ENCODE results near the gene NKG7. TPM values are rescaled to one million over a fixed set of nuclear protein-coding genes. Genes with fewer than 3 reads are reported as not detected.

The NKG7 gene
- total RNA-seq, 2 experiments from 2014 or later: 140 to 149 TPM

DNA sequence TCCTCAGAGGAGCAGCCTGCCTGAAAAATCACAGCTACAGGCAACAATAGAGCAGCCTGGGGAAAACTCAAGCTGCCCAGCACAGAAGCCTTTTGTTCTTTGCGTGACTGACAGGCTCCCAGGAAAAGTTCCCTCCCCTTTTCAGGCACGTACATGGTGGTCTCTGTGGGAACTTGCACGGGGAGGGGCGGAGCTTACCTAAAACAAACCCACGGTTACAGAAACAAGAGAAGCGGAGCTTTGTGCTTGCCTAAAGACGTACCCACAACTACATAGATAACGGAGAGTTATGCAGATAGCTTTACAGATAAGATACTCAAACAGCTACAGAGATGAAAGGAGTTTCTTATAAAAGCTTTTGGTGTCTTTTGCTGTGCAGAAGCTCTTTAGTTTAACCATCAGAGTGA, 17.7 kb downstream of the NKG7 start:
- Mint-ChIP-seq H3K36me3 (peaks cover 38% of the 10 kb centered on the region), H3K4me1 (ENCODE audit: low read depth) (peaks cover 32% of the 10 kb centered on the region), H3K27me3 (no peaks in the 10 kb centered on the region), H3K27ac (peak overlapping the region; percentile 88), H3K4me3 (no peak overlapping the region), H3K9me3 (no peaks in the 10 kb centered on the region)
- ChIA-PET POLR2A (interaction anchor here (0.8 to 1.2 kb wide), 2 partner anchors 11 to 14 kb away, joined by 3 read pairs; no protein-coding TSS in a partner anchor), CTCF (interaction anchor here (1.2 to 1.6 kb wide), 2 partner anchors 11 to 44 kb away, joined by 4 to 5 read pairs; no protein-coding TSS in a partner anchor)
- peak; percentile 58 for DNase-seq
- intact Hi-C loops (cut with micrococcal nuclease): no loop called here

DNA sequence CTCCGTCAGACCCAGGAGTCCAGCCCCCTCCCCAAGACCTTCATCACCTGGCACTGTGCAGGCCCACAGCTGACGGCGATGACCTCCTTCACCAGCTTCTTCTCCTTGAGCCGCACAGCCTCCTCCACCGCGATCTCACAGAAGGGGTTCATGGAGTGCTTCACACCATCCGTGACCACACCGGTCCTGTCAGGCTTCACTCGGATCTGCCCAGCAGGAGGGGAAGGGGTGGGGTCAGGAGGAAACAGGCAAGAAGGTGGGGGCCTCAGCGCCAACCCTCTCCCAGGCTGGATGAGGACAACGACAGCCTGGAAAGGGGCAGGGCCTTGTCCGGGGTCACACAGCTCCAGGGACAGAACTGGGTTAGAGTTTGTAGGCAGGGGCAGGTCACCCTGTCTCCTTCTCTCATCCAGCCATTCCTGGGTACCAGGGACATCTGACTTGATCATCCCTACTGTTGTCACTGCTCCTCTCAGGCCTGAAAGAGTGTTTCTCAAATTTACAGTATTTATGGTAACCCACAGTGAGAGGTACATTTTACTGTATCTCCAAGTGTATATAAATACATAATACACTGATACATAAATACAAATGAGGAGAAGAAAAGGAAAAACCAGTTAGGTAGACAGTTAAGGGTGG, 18.2 kb downstream of the NKG7 start:
- peaks cover 38% of the 10 kb centered on the region for H3K36me3 Mint-ChIP-seq
- no peak overlapping the region for H3K4me3 Mint-ChIP-seq
- no peaks in the 10 kb centered on the region for H3K27me3 Mint-ChIP-seq
- no peaks in the 10 kb centered on the region for H3K9me3 Mint-ChIP-seq
- peak overlapping the region; percentile 88 for H3K27ac Mint-ChIP-seq
- no peak for DNase-seq
- peaks cover 27% of the 10 kb centered on the region for H3K4me1 Mint-ChIP-seq (ENCODE audit: low read depth)
- CTCF ChIA-PET: interaction anchor here (1.2 to 1.6 kb wide), 2 partner anchors 11 to 44 kb away, joined by 4 to 5 read pairs; no protein-coding TSS in a partner anchor
- POLR2A ChIA-PET: interaction anchor here (0.8 to 1.2 kb wide), 2 partner anchors 11 to 13 kb away, joined by 3 read pairs; no protein-coding TSS in a partner anchor
- intact Hi-C loops (cut with micrococcal nuclease): no loop called here

DNA sequence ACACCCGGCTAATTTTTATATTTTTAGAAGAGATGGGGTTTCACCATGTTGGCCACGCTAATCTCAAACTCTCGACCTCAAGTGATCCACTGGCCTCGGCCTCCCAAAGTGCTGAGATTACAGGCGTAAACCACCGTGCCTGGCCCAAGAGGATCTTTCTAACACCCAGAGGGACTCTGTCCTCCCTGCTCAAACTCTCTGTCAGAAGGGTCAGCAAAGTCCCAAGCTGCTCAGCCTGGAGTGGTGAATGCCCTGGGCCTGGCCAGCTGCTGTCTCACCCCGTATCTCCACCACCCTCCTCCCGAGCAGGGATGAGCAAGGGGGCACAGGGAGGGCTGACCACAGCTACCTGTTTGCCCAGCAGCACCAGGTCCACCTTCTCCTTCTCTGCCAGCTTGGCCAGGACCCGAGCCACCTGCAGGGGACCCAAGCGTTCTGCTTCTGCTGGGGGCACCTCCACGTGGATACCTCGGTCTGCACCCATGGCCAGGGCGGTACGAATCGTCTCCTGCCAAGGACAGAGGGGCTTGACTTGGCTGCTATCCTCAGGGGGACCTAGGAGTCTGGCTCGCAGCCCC, 19.6 kb downstream of the NKG7 start:
- ChIA-PET POLR2A (no interaction called here), CTCF (no interaction called here)
- peaks cover 21% of the 10 kb centered on the region for H3K4me1 Mint-ChIP-seq (ENCODE audit: low read depth)
- H3K36me3 Mint-ChIP-seq: peaks cover 40% of the 10 kb centered on the region
- no peak for DNase-seq
- no peak overlapping the region for H3K27ac Mint-ChIP-seq
- no peak overlapping the region for H3K4me3 Mint-ChIP-seq
- no peaks in the 10 kb centered on the region for H3K9me3 Mint-ChIP-seq
- no peaks in the 10 kb centered on the region for H3K27me3 Mint-ChIP-seq
- intact Hi-C loops (cut with micrococcal nuclease): no loop called here

DNA sequence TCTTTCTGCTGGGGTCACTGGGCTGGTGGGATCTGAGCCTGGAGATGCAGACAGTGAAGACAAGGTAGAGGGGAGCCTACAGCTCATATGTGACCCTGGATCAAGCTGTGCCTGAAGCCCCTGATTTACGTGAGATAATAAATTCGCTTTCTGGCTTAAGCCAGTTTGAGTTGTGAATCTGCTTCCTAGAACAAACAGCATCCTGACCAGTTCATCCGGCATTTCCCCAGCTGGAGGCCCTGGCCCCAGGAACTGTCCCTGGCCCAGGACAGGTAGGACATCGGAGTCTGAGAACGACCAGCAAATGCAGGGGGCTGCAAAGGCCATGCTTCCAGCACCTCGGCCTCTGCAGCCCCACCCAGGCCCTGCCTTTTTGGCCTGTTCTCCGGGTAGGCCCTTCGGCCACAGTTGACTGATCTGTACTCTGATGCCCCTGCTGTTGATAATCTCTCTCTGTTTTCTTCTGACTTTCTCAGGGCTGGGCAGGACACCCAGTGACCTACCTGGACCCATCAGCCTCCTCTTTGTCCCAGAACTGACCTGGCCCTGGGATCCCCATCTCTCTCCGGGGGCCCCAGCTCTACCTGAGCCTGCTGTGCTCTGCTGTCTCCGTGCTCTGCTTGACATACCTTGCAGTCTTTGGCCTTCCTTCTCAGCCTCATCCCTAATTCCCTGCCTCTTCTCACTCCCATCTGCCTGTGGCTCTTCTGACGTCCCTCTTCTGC, 21.0 kb downstream of the NKG7 start:
- Mint-ChIP-seq H3K4me1 (ENCODE audit: low read depth) (peaks cover 17% of the 10 kb centered on the region), H3K27ac (no peak overlapping the region), H3K27me3 (no peaks in the 10 kb centered on the region), H3K36me3 (peaks cover 43% of the 10 kb centered on the region), H3K4me3 (no peak overlapping the region), H3K9me3 (no peaks in the 10 kb centered on the region)
- ChIA-PET CTCF (interaction anchor here (0.6 to 0.8 kb wide), 2 partner anchors 90 to 299 kb away, joined by 3 read pairs; no protein-coding TSS in a partner anchor), POLR2A (interaction anchor here (1.5 kb wide), 1 partner anchor 12 kb away, joined by 3 read pairs; no protein-coding TSS in a partner anchor)
- intact Hi-C loops (cut with micrococcal nuclease): no loop called here
- DNase-seq: no peak

DNA sequence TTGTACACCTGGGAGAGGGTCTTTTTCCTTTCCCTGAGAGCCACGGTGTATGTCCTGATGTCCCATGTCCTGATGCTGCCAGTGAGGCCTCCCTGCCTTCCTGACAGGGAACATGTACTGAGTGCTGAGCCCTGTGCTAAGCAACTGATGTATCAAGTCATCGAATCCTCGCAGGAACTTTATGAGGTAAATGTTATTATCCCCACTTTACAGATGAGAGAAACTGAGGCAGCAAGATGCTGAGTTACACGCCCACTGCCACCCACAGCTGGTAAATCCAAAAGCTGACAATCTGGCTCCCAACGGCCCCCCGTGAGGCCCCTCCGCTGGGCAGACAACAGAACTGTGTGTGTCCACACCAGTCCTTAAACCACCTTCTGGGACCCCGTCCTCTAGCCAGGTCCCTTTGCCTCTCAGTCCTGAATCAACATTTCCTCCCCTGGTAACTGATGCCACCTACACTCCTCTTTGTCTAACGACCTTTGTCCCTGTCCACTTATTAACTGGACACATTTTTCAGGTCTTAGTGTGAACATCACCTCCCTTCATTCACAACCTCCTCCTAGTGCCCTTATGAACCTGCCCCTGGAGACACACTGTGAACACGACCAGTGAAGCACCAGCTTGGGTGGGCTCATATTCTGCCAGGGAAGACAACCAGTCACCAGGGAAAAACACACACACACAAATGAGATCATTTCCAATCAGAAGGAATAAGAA, 25.1 kb downstream of the NKG7 start:
- no peaks in the 10 kb centered on the region for H3K27me3 Mint-ChIP-seq

DNA sequence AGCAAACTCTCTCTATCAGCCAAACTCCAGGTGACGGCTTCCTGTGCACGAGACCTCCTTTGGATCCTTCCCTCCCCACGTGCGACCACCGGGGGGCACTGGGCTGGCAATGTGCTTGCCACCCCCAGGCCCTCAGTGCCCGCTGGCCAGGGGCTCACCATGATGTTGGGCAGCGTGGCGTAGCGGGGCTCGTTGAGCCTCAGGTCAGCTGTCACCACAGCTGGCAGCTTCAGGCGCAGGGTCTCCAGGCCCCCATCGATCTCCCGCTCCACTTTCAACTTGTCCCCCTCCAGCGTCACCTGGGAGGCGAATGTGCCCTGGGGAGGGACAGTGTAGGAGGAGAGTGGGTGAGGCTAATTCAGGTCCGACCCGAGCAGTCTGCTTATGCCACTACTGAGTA, 25.7 kb downstream of the NKG7 start:
- no peaks in the 10 kb centered on the region for H3K9me3 Mint-ChIP-seq
- H3K36me3 Mint-ChIP-seq: peaks cover 35% of the 10 kb centered on the region
- H3K4me3 Mint-ChIP-seq: no peak overlapping the region
- no peak for DNase-seq
- ChIA-PET POLR2A (no interaction called here), CTCF (no interaction called here)
- H3K27me3 Mint-ChIP-seq: no peaks in the 10 kb centered on the region
- H3K4me1 Mint-ChIP-seq (ENCODE audit: low read depth): no peaks in the 10 kb centered on the region
- intact Hi-C loops (cut with micrococcal nuclease): no loop called here
- H3K27ac Mint-ChIP-seq: no peak overlapping the region

More for the DNA sequence above, 25.1 kb downstream of the NKG7 start:
- no peaks in the 10 kb centered on the region for H3K4me1 Mint-ChIP-seq (ENCODE audit: low read depth)
- no peaks in the 10 kb centered on the region for H3K9me3 Mint-ChIP-seq
- DNase-seq: no peak
- H3K36me3 Mint-ChIP-seq: peaks cover 42% of the 10 kb centered on the region
- ChIA-PET CTCF (interaction anchor here (0.6 to 1.4 kb wide), 3 partner anchors 8 to 329 kb away, joined by 3 to 5 read pairs (median 3); no protein-coding TSS in a partner anchor), POLR2A (no interaction called here)
- no peak overlapping the region for H3K27ac Mint-ChIP-seq
- intact Hi-C loops (cut with micrococcal nuclease): no loop called here
- H3K4me3 Mint-ChIP-seq: no peak overlapping the region

DNA sequence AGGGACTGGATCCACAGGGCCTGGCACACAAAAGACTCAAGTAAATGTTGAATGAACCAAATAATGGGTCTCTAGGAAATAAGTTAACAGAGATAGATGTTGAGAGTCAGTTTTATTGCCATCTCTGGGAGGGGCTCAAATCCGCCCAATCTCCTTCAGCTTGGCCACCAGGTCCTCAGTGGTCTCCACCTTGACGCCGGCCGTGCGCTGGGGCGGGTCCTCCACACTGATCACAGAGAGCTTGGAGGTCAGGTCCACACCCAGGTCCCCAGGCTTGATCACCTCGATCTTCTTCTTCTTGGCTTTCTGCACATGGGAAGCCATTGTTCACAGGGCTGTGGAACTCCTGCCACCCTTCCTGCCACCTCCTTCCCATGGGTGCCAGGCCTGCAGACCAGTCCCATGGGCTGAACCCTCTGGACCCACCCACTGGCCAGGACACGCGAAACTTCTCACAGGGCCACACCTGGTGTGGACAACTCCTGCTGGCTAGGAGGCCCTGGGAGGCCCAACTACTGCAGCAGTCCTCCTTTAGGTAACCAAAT, 27.3 kb downstream of the NKG7 start:
- DNase-seq: no peak
- Mint-ChIP-seq H3K4me1 (ENCODE audit: low read depth) (peaks cover 4% of the 10 kb centered on the region), H3K27ac (no peak overlapping the region), H3K36me3 (peaks cover 24% of the 10 kb centered on the region), H3K4me3 (no peak overlapping the region), H3K9me3 (no peaks in the 10 kb centered on the region), H3K27me3 (no peaks in the 10 kb centered on the region)
- CTCF ChIA-PET: no interaction called here
- POLR2A ChIA-PET: no interaction called here
- intact Hi-C loops (cut with micrococcal nuclease): no loop called here

DNA sequence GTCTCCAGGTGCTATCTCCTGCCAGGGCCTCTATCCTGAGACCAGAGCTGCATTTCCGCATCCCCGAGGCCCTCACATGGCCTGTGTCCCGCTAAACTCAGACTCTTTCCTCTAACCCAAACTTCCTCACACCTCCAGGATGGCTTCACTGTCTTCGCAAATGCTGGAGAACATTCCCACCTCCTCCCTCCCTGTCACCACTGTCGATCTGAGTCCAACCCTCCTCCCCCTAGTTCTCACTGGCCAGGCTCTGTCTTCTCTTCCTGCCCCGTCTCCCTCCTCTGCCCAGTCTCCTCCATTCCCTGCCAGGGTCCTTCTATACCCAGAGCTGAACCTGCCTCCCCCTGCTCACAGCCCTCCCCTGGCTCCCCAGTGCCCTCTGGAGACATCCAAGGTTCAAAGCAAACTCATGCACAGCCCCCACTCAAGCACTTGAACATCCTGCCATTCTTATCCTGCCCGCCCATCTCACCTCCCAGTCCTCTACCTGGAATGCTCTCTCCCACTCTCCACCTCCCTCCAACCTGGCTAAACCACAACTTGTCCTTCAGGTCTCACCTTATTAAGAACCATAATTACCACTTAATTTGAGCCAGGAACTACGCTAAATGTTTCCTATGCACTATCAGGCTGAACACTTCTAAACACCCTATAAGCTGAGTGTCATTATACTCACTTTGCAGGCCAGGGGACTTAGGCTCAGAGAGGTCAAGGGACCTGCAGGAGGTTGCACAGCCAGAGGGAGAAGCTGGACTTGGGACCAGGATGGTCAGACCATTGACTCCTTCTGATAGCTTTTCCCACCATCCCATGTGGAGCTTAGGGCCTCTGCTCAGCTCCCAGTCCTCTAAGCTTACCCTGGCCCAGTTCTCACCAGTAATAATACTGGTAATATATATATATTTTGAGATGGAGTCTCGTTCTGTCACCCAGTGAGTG, 29.6 kb downstream of the NKG7 start:
- no peak overlapping the region for H3K27ac Mint-ChIP-seq

DNA sequence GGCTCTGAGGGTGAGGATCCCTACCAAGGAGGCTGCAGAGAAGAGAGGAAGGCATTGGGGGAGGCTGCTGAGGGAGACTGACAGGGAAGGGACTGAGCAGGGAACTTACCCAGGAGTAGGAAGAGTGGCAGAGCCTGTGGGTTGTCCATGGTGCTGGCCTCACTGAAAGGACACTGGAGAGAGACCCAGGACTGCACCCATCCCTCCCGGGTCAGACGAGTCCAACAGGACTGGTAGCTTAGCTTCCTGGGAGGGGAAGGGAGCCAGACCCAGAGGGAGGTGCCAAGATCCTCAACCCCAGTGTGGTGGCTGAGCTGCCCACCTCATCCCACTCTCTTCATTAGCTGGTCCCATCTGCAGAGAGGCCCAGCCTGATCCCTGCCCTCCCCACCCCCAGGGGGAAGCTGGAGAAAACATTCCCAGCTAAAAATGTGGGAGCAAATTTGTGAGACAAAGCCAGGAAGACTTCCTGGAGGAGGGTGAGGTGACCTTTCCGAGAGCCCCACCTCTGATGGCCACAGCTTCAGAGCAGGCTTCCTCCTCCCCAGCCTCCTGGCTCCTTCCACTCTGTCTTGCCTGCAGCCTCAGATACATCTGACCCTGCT, 30.4 kb downstream of the NKG7 start, which contains the start of gene VSIG10L:
VSIG10L (minus strand) TSS at position 164 of the 605 bp plus-strand sequence; CDS start at position 149, 15 bp downstream.
- peaks cover 15% of the 10 kb centered on the region for H3K36me3 Mint-ChIP-seq
- ChIA-PET POLR2A (interaction anchor here (1.5 to 1.8 kb wide), 2 partner anchors 18 to 24 kb away, joined by 6 to 9 read pairs; partner anchors contain the start of gene ETFB), CTCF (interaction anchor here (0.5 to 2.2 kb wide), 9 partner anchors 14 to 318 kb away, joined by 3 to 9 read pairs (median 4); no protein-coding TSS in a partner anchor)
- H3K9me3 Mint-ChIP-seq: no peaks in the 10 kb centered on the region
- no peaks in the 10 kb centered on the region for H3K27me3 Mint-ChIP-seq
- H3K4me1 Mint-ChIP-seq (ENCODE audit: low read depth): peaks cover 15% of the 10 kb centered on the region
- intact Hi-C loops (cut with micrococcal nuclease): no loop called here
- H3K4me3 Mint-ChIP-seq: peak within 1 kb of the TSS; percentile 47
- DNase-seq: no peak
- no peak within 1 kb of the TSS for H3K27ac Mint-ChIP-seq

More for the DNA sequence above, 29.6 kb downstream of the NKG7 start:
- ChIA-PET CTCF (interaction anchor here (1.0 kb wide), 2 partner anchors 51 to 65 kb away, joined by 4 read pairs; no protein-coding TSS in a partner anchor), POLR2A (interaction anchor here (1.1 to 1.5 kb wide), 2 partner anchors 12 to 23 kb away, joined by 3 to 6 read pairs; partner anchors contain the start of gene ETFB)
- no peak for DNase-seq
- Mint-ChIP-seq H3K27me3 (no peaks in the 10 kb centered on the region), H3K4me1 (ENCODE audit: low read depth) (peaks cover 15% of the 10 kb centered on the region), H3K9me3 (no peaks in the 10 kb centered on the region), H3K36me3 (peaks cover 20% of the 10 kb centered on the region), H3K4me3 (no peak overlapping the region)
- intact Hi-C loops (cut with micrococcal nuclease): no loop called here

DNA sequence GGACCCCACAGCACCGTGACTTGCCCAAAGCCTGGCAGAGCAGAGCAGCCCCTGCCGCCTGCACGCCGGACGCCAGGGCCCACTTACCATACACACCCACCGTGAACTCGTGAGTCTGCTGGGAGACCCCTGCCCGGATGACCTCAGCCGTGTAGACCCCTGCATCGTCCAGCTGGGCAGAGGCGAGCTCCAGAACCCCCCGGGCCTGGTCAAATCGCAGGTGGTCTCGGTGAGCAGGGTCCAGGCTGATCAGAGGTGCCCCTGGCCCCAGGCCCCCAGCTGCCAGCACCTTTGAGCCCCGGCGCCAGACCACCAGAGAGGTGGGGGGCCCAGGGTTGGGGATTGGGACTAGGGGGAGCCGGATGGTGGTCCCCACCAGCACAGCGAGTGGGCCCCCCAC, 31.4 kb downstream of the NKG7 start:
- H3K36me3 Mint-ChIP-seq: peaks cover 6% of the 10 kb centered on the region
- ChIA-PET POLR2A (interaction anchor here (0.9 to 1.8 kb wide), 2 partner anchors 14 to 19 kb away, joined by 3 to 9 read pairs; no protein-coding TSS in a partner anchor), CTCF (interaction anchor here (0.5 to 2.2 kb wide), 6 partner anchors 13 to 316 kb away, joined by 3 to 9 read pairs (median 4); partner anchors contain the start of gene NKG7)
- H3K27ac Mint-ChIP-seq: no peak overlapping the region
- no peak for DNase-seq
- intact Hi-C loops (cut with micrococcal nuclease): no loop called here
- peaks cover 15% of the 10 kb centered on the region for H3K4me1 Mint-ChIP-seq (ENCODE audit: low read depth)
- H3K4me3 Mint-ChIP-seq: peak overlapping the region; percentile 47
- H3K9me3 Mint-ChIP-seq: no peaks in the 10 kb centered on the region
- no peaks in the 10 kb centered on the region for H3K27me3 Mint-ChIP-seq

Data from activated CD4-positive, alpha-beta memory T cell treated with anti-CD3 and anti-CD28 coated beads for 36 hours (primary cell).